ENCODE data around the gene IL17C.

IL17C gene

DNA sequence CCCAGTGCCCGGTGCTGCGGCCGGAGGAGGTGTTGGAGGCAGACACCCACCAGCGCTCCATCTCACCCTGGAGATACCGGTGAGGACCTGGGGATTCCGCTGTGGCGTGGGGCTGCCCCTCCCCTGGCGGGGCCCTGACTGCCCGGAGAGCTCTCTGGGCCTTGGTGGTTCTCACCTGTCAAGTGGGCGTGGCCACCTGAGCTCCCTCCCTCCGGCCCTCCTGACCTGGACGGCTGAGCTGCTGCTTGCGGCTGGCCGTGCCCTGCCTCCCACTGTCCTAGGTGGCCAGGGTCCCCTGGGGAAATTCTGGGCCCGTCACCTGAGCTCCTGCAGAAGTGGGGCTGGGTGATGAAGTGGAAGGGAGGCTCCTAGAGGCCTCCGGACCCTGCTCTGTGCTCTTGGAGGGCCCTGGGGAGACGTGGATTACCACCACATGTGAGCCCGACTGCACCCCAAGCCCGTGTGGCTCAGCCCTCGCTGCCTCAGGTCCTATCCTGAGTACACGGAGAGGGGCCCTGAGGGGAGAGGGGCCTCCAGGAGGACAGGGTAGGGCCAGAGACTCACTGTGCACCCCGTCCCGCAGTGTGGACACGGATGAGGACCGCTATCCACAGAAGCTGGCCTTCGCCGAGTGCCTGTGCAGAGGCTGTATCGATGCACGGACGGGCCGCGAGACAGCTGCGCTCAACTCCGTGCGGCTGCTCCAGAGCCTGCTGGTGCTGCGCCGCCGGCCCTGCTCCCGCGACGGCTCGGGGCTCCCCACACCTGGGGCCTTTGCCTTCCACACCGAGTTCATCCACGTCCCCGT is 1.1 kb downstream of the IL17C start:
- Histone ChIP-seq H3K4me1 (ENCODE audit: control insufficient read depth, insufficient read depth, low read length) (peaks cover 22% of the 10 kb centered on the region), H3K27ac (ENCODE audit: low read depth, low read length) (no peak overlapping the region), H3K9ac (ENCODE audit: low read depth, low read length) (no peak overlapping the region), H3K4me3 (ENCODE audit: low read depth, low read length) (peak overlapping the region; percentile 8; the same call in 1 of the 2 replicates), H3K27me3 (ENCODE audit: control insufficient read depth, insufficient read depth, low read length) (peaks cover 10% of the 10 kb centered on the region; the same call in 1 of the 2 replicates), H3K36me3 (ENCODE audit: control insufficient read depth, insufficient read depth, low read length) (peaks cover 4% of the 10 kb centered on the region; the same call in 1 of the 2 replicates), H3K9me3 (ENCODE audit: control insufficient read depth, insufficient read depth, low read length) (no peaks in the 10 kb centered on the region)

DNA sequence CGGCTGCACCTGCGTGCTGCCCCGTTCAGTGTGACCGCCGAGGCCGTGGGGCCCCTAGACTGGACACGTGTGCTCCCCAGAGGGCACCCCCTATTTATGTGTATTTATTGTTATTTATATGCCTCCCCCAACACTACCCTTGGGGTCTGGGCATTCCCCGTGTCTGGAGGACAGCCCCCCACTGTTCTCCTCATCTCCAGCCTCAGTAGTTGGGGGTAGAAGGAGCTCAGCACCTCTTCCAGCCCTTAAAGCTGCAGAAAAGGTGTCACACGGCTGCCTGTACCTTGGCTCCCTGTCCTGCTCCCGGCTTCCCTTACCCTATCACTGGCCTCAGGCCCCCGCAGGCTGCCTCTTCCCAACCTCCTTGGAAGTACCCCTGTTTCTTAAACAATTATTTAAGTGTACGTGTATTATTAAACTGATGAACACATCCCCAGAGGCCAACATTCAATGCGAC is 1.7 kb downstream of the IL17C start:
- Histone ChIP-seq H3K9ac (ENCODE audit: low read depth, low read length) (no peak overlapping the region), H3K27ac (ENCODE audit: low read depth, low read length) (no peak overlapping the region), H3K4me1 (ENCODE audit: control insufficient read depth, insufficient read depth, low read length) (peaks cover 22% of the 10 kb centered on the region), H3K9me3 (ENCODE audit: control insufficient read depth, insufficient read depth, low read length) (no peaks in the 10 kb centered on the region), H3K27me3 (ENCODE audit: control insufficient read depth, insufficient read depth, low read length) (peaks cover 8% of the 10 kb centered on the region; the same call in 1 of the 2 replicates), H3K36me3 (ENCODE audit: control insufficient read depth, insufficient read depth, low read length) (peaks cover 4% of the 10 kb centered on the region; the same call in 1 of the 2 replicates), H3K4me3 (ENCODE audit: low read depth, low read length) (no peak overlapping the region)

DNA sequence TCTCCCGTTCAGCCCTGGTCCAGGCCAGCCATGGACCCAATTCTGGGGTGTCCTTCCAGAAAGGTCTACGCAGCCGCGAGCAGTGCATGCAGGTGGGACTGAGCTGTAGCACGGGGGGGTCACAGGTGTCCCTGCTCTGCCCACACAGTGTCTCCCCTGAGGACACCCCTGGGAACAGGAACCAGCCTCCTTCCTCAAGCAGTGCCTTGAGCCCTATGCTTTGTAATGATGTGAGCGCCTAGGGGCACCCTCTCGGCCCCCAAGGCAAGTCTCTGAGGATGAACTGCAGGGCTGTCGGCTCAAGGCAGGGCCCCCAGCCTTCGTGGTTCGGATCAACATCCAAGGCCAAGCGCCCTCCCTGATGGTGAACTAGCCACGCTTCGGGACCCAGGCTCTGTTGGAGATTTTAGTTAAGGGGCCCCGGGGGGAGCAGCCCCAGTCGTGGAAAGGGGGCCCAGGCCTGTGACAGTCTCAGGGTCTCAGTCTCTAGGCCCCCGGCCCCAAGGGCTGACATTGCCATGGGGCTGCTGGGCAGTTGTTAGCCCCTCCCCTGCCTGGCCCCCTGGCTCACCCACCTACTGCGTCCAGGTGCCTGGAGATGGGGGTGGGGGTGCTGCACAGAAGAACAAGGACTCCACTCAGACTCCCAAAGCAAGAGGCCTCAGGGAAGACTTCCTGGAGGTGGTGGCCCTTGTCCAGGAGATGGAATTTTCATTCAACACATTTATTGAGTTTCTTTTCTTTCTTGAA is 2.3 kb downstream of the IL17C start:
- H3K27me3 ChIP-seq (ENCODE audit: control insufficient read depth, insufficient read depth, low read length): 0 out of 2 replicates have a peak, but pooled peaks cover 2% of the 10 kb centered on the region
- no peak overlapping the region for H3K27ac ChIP-seq (ENCODE audit: low read depth, low read length)
- no peaks in the 10 kb centered on the region for H3K9me3 ChIP-seq (ENCODE audit: control insufficient read depth, insufficient read depth, low read length)
- H3K9ac ChIP-seq (ENCODE audit: low read depth, low read length): no peak overlapping the region
- peaks cover 4% of the 10 kb centered on the region; the same call in 1 of the 2 replicates for H3K36me3 ChIP-seq (ENCODE audit: control insufficient read depth, insufficient read depth, low read length)
- H3K4me3 ChIP-seq (ENCODE audit: low read depth, low read length): no peak overlapping the region
- peaks cover 22% of the 10 kb centered on the region for H3K4me1 ChIP-seq (ENCODE audit: control insufficient read depth, insufficient read depth, low read length)

DNA sequence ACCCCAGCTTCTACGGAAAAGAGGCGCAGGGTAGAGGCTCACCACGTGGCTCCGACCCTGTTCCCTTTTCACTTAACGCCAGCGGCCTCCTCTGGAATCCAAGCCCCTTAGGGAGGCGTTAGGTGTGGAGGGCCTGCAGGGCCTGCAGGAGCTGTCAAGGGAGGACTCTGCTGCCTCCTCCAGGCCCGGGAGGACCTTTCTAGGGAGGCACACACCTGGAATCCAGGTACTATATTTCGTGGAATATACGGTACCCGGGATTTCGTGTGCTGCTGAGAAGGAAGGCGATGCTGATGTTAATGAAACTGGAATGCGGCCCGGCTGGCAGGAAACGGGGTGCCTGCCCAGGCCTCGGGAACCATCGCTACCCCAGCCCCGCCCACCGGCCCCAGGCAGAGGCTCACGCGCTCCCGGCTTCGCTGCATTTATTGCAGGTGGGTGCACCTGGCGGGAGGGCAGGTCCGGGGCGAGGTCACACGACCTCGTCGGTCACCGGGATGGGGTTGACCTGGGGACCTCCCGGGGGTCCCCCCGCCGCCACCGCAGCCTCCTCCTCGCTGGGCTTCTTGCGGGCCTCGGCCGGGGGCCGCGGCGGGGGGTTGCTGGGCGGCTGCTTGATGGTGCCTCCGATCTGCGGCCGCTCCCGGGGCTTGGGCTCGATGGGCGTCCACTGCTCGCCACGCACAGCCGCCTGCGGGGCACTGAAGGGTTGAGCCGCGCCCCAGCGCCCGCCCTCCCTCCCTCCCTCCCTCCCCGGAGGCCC is 4.7 kb downstream of the IL17C start:
- Histone ChIP-seq H3K27ac (ENCODE audit: low read depth, low read length) (no peak overlapping the region), H3K9ac (ENCODE audit: low read depth, low read length) (no peak overlapping the region), H3K4me1 (ENCODE audit: control insufficient read depth, insufficient read depth, low read length) (peaks cover 17% of the 10 kb centered on the region), H3K4me3 (ENCODE audit: low read depth, low read length) (no peak overlapping the region), H3K27me3 (ENCODE audit: control insufficient read depth, insufficient read depth, low read length) (no peaks in the 10 kb centered on the region), H3K36me3 (ENCODE audit: control insufficient read depth, insufficient read depth, low read length) (peaks cover 4% of the 10 kb centered on the region; the same call in 1 of the 2 replicates), H3K9me3 (ENCODE audit: control insufficient read depth, insufficient read depth, low read length) (no peaks in the 10 kb centered on the region)

DNA sequence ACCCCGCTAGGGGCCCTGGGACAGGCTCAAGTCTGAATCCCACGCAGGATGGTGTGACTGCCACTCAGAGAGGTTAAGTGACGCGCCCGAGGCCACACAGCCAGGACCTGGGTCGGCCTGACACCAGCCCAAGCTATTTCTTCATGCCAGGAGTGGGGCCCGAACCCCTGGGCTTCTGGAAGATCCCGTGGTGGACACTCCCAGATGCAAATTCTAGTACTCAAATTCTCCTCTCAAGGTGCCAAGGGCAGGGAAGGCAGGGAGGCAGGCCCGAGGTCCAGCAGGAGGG is 5.2 kb downstream of the IL17C start:
- H3K27ac ChIP-seq (ENCODE audit: low read depth, low read length): no peak overlapping the region
- no peaks in the 10 kb centered on the region for H3K27me3 ChIP-seq (ENCODE audit: control insufficient read depth, insufficient read depth, low read length)
- H3K9me3 ChIP-seq (ENCODE audit: control insufficient read depth, insufficient read depth, low read length): no peaks in the 10 kb centered on the region
- peaks cover 4% of the 10 kb centered on the region; the same call in 1 of the 2 replicates for H3K36me3 ChIP-seq (ENCODE audit: control insufficient read depth, insufficient read depth, low read length)
- H3K4me1 ChIP-seq (ENCODE audit: control insufficient read depth, insufficient read depth, low read length): peaks cover 12% of the 10 kb centered on the region; the same call in 1 of the 2 replicates
- no peak overlapping the region for H3K4me3 ChIP-seq (ENCODE audit: low read depth, low read length)
- no peak overlapping the region for H3K9ac ChIP-seq (ENCODE audit: low read depth, low read length)

DNA sequence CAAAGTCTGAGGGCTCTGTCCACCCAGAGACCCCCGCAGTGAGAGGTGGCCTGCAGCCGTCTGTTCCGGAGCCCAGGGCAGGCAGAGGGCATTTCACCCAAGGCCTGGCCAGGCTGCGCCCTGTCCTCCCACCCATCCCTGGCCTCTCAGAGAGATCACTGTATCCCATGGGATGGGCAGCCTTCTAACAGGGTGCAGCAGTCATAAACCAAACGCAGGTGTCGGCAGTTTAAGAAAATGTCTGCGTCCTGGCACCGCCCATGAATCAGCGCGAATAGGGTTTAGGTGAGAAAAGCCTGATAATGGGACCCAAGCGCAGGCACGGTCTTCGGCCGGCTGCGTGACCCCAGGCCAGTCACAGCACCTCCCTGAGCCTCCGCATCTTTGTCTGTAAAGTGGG is 7.1 kb downstream of the IL17C start:
- Histone ChIP-seq H3K27me3 (ENCODE audit: control insufficient read depth, insufficient read depth, low read length) (no peaks in the 10 kb centered on the region), H3K9me3 (ENCODE audit: control insufficient read depth, insufficient read depth, low read length) (no peaks in the 10 kb centered on the region), H3K4me1 (ENCODE audit: control insufficient read depth, insufficient read depth, low read length) (no peaks in the 10 kb centered on the region), H3K27ac (ENCODE audit: low read depth, low read length) (no peak overlapping the region), H3K4me3 (ENCODE audit: low read depth, low read length) (no peak overlapping the region), H3K36me3 (ENCODE audit: control insufficient read depth, insufficient read depth, low read length) (peaks cover 4% of the 10 kb centered on the region; the same call in 1 of the 2 replicates), H3K9ac (ENCODE audit: low read depth, low read length) (no peak overlapping the region)

DNA sequence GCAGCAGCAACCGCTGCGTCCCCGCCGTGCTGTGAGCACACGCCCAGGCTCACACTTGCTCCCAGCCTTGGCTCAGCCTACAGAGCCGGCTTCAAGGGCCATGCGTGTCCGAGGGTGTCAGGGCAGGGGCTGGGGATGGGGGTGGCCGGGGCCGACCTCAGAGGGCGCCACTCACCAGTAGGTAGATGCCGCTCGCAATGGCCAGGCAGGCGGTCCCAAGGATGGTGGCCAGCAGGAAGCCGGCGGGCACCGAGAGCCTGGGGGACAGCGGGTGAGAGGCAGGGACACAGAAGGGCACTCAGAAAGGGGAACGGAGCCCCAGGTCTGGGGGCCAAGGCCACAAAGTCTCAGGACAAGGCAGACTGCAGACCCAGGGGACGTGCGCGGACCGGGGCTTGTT is 7.6 kb downstream of the IL17C start:
- H3K9me3 ChIP-seq (ENCODE audit: control insufficient read depth, insufficient read depth, low read length): no peaks in the 10 kb centered on the region
- no peak overlapping the region for H3K9ac ChIP-seq (ENCODE audit: low read depth, low read length)
- peaks cover 4% of the 10 kb centered on the region; the same call in 1 of the 2 replicates for H3K36me3 ChIP-seq (ENCODE audit: control insufficient read depth, insufficient read depth, low read length)
- no peak overlapping the region for H3K4me3 ChIP-seq (ENCODE audit: low read depth, low read length)
- no peaks in the 10 kb centered on the region for H3K27me3 ChIP-seq (ENCODE audit: control insufficient read depth, insufficient read depth, low read length)
- H3K4me1 ChIP-seq (ENCODE audit: control insufficient read depth, insufficient read depth, low read length): no peaks in the 10 kb centered on the region
- no peak overlapping the region for H3K27ac ChIP-seq (ENCODE audit: low read depth, low read length)

DNA sequence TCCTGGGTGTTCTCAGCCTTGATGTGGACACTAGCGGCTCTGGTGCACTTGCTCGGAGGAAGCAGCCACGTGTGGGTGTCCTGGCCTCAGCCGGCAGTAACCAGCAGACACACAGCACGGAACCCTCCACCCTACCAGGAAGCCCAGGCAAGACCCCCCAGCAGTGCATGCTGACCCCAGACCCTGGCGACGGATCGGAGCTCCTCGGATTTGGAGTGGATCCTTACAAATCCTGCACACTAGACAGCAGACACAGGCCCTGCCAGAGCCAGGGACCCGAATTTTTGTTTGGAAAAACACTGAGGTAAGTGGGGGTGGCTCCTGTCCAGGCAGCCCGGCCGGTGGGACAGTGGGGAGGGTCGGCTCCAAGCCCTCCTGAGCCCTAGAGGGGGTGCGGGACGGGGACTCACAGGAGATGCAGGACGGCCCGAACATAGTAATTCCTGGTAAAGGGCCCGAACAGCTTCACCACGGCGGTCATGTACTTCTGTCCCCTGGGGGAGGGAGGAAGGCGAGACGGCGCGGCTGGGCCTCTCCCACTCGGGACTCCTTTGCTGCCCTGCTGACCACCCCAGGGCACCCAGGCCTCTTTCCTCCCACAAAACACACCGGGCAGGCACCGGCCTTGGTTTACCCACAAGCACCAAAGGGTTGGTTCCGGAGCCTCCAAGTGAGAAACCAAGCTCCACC is 8.1 kb downstream of the IL17C start:
- Histone ChIP-seq H3K4me1 (ENCODE audit: control insufficient read depth, insufficient read depth, low read length) (peaks cover 5% of the 10 kb centered on the region), H3K9ac (ENCODE audit: low read depth, low read length) (no peak overlapping the region), H3K9me3 (ENCODE audit: control insufficient read depth, insufficient read depth, low read length) (no peaks in the 10 kb centered on the region), H3K27ac (ENCODE audit: low read depth, low read length) (no peak overlapping the region), H3K36me3 (ENCODE audit: control insufficient read depth, insufficient read depth, low read length) (peaks cover 4% of the 10 kb centered on the region; the same call in 1 of the 2 replicates), H3K27me3 (ENCODE audit: control insufficient read depth, insufficient read depth, low read length) (no peaks in the 10 kb centered on the region), H3K4me3 (ENCODE audit: low read depth, low read length) (no peak overlapping the region)

DNA sequence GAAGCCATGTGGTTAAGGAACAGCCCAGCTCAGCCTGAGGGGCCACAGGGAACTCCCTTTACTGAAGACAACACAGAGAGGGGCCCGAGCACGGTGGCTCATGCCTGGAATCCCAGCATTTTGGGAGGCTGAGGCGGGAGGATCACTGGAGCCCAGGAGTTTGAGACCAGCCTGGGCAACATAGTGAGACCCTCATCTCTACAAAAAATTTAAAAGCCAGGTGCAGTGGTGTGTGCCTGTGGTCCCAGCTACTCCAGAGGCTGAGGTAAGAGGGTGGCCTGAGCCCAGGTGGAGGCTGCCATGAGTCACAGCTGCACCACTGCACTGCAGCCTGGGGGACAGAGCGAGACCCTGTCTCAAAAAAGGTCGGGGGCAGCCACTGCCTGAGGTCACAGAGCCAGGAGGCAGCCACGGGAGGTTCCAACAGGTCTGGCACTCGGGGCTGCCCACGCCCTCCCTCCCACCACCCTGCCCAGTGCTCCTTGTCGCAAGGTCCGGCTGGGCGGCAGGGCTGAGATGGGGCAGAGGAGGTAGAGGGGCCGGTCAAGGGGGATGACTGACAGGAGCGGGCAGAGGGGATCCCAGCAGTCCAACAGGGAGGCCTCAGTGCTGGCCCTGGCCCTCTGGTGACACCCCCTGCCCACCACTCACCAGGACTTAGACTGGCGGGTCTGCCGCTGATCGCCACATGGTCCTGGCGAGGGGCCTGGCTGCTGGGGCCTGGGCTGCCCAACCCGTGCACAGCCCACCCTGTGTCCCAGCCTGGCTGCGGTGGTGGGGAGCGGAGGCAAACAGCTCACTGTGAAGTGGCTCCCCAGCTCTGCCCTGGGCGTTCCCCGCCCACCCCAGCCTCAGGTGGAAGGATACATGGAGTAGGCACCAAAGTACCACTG is 9.1 kb downstream of the IL17C start:
- H3K27ac ChIP-seq (ENCODE audit: low read depth, low read length): no peak overlapping the region
- no peaks in the 10 kb centered on the region for H3K9me3 ChIP-seq (ENCODE audit: control insufficient read depth, insufficient read depth, low read length)
- H3K36me3 ChIP-seq (ENCODE audit: control insufficient read depth, insufficient read depth, low read length): peaks cover 6% of the 10 kb centered on the region; the same call in 1 of the 2 replicates
- H3K4me3 ChIP-seq (ENCODE audit: low read depth, low read length): no peak overlapping the region
- H3K4me1 ChIP-seq (ENCODE audit: control insufficient read depth, insufficient read depth, low read length): peaks cover 6% of the 10 kb centered on the region
- H3K27me3 ChIP-seq (ENCODE audit: control insufficient read depth, insufficient read depth, low read length): no peaks in the 10 kb centered on the region
- H3K9ac ChIP-seq (ENCODE audit: low read depth, low read length): no peak overlapping the region

Measured in HUES48 (cell line).